Muscle of leg (tissue), 11 donors: Measurements from ENCODE around the gene GFOD1. TPM values are rescaled to one million over a fixed set of nuclear protein-coding genes. Genes with fewer than 3 reads are reported as not detected.

Source experiments
- DNase-seq: peaks from one replicate; pipeline ENCODE4 v3.0.0; 2013
- H3K27ac ChIP-seq: one replicate; pipeline ENCODE4 v1.5.1; 2013; ENCODE audit warnings: mild to moderate bottlenecking, low read length, control low read depth
- H3K27me3 ChIP-seq: one replicate; pipeline ENCODE4 v1.6.1; 2013; ENCODE audit warnings: low read length; ENCODE audit not compliant: control insufficient read depth, insufficient read depth
- H3K36me3 ChIP-seq: one replicate; pipeline ENCODE4 v1.6.1; 2013; ENCODE audit warnings: low read length; ENCODE audit not compliant: control insufficient read depth, insufficient read depth
- H3K4me1 ChIP-seq: one replicate; pipeline ENCODE4 v1.6.1; 2013; ENCODE audit warnings: low read length; ENCODE audit not compliant: control insufficient read depth, insufficient read depth
- H3K4me3 ChIP-seq: one replicate; pipeline ENCODE4 v1.5.1; 2013; ENCODE audit warnings: low read length, control low read depth
- H3K9me3 ChIP-seq: replicated peaks from 2 replicates; pipeline ENCODE4 v1.6.1; 2013; ENCODE audit warnings: low read depth, low read length; ENCODE audit not compliant: control insufficient read depth
- WGBS: methylation state at CpG from one replicate; pipeline ENCODE4 v1.1.5; 2013; ENCODE audit warnings: missing lambda C conversion rate; ENCODE audit not compliant: insufficient coverage; 5-methylcytosine and 5-hydroxymethylcytosine counted together
- polyA plus RNA-seq, 8 donors: library from polyadenylated mRNA; unstranded; fragments of 120-200 nt; gene quantifications; one replicate each; pipeline versions ENCODE4 v1.2.1 to v1.2.3, GENCODE V29; 2013; ENCODE audit warnings: inconsistent platforms in 1 of 8, low replicate concordance in 1 of 8; ENCODE audit not compliant: insufficient read length in 8 of 8, insufficient read depth in 1 of 8
- total RNA-seq: library from RNA; stranded (reverse); fragments of 120-200 nt; gene quantifications from one replicate; pipeline ENCODE4 v1.2.4, GENCODE V29; 2013

GFOD1 gene
- total and polyA plus RNA-seq, 9 donors, result 2.1 to 4.1 (median 2.6) TPM

GRCh38 chr6:13526727-13527670 lies 39.6 kb upstream of the GFOD1 start:
- Histone ChIP-seq H3K4me1 (peaks cover 10% of the 10 kb centered on the region), H3K27me3 (no peaks in the 10 kb centered on the region), H3K4me3 (no peak overlapping the region), H3K9me3 (no peaks in the 10 kb centered on the region), H3K36me3 (no peaks in the 10 kb centered on the region), H3K27ac (peak overlapping the region; percentile 22)
- 67% methylated on average over 7 of the region's 17 CpGs for WGBS
- peak; percentile 64 for DNase-seq

- H3K27me3 ChIP-seq, result no peaks in the 10 kb centered on the region
- DNase-seq, result no peak
- no peaks in the 10 kb centered on the region for H3K9me3 ChIP-seq
- no peaks in the 10 kb centered on the region for H3K36me3 ChIP-seq
- no peak overlapping the region for H3K4me3 ChIP-seq
- WGBS, result no CpG with 5 or more reads among the region's 1 CpG
- H3K4me1 ChIP-seq, result peaks cover 10% of the 10 kb centered on the region
- H3K27ac ChIP-seq, result no peak overlapping the region
Observed at GRCh38 chr6:13526357-13526726, 38.9 kb upstream of the GFOD1 start.

DNA sequence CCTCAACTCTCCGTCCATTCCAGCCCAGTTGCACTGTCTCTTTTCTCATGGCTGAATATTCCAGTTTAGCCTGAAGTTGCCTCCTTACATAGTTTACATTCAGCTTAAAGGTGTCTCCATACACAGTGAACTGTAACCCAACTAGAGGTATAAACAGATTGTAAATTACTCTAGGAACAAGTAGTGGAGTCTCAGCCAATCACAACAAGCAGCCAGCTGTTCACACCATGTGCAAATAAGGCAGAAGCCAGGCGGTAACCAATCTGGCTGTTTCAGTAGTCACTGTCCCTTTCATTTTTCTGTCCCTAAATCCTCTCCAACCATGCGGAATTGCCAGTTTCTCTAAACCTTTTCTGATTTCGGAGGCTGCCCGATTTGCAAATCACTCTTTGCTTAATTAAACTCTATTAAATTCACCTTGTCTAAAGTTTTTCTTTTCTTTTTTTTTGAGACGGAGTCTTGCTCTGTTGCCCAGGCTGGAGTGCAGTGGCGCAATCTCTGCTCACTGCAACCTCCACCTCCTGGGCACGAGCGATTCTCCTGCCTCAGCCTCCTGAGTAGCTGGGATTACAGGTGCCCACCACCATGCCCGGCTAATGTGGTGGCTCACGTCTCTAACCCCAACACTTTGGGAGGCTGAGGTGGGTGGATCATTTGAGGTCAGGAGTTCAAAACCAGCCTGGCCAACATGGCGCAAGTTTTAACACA lies 37.6 kb upstream of the GFOD1 start:
- Histone ChIP-seq H3K36me3 (no peaks in the 10 kb centered on the region), H3K9me3 (no peaks in the 10 kb centered on the region), H3K4me3 (no peak overlapping the region), H3K27me3 (no peaks in the 10 kb centered on the region), H3K4me1 (peaks cover 10% of the 10 kb centered on the region), H3K27ac (no peak overlapping the region)
- 95% methylated on average over 10 of the region's 12 CpGs for WGBS
- DNase-seq, result no peak

- H3K4me3 ChIP-seq, result no peak overlapping the region
- no peaks in the 10 kb centered on the region for H3K27me3 ChIP-seq
- peak; percentile 14 for DNase-seq
- H3K4me1 ChIP-seq, result peaks cover 10% of the 10 kb centered on the region
- H3K36me3 ChIP-seq, result no peaks in the 10 kb centered on the region
- 68% methylated on average over 8 of the region's 11 CpGs for WGBS
- H3K9me3 ChIP-seq, result no peaks in the 10 kb centered on the region
- H3K27ac ChIP-seq, result no peak overlapping the region
Observed at GRCh38 chr6:13523826-13524622, 36.6 kb upstream of the GFOD1 start.

GRCh38 chr6:13522656-13523055 lies 35.3 kb upstream of the GFOD1 start:
- H3K27me3 ChIP-seq, result no peaks in the 10 kb centered on the region
- no peak for DNase-seq
- WGBS, result no CpG with 5 or more reads among the region's 4 CpGs
- no peak overlapping the region for H3K27ac ChIP-seq
- peaks cover 10% of the 10 kb centered on the region for H3K4me1 ChIP-seq
- H3K36me3 ChIP-seq, result no peaks in the 10 kb centered on the region
- H3K9me3 ChIP-seq, result no peaks in the 10 kb centered on the region
- H3K4me3 ChIP-seq, result no peak overlapping the region

DNA sequence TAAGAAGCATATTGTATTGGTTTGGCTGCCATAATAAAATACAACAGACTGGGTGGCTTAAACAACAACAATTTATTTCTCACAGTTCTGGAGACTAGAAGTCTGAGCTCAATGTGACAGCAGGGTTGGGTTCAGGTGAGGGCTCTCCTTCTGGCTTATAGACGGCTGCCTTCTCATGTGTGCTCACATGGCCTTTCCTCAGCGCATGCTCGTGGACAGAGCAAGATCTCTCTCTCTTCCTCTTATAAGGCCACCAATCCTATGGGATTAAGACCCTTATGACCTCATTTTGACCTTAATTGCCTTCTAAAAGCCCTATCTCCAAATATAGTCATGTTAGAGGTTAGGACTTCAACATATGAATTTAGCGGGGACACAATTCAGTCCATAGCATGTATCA lies 32.4 kb upstream of the GFOD1 start:
- WGBS, result 67% methylated on average over 1 of the region's 4 CpGs
- DNase-seq, result no peak
- H3K9me3 ChIP-seq, result no peaks in the 10 kb centered on the region
- H3K27ac ChIP-seq, result no peak overlapping the region
- peaks cover 3% of the 10 kb centered on the region for H3K4me1 ChIP-seq
- no peak overlapping the region for H3K4me3 ChIP-seq
- H3K36me3 ChIP-seq, result no peaks in the 10 kb centered on the region
- H3K27me3 ChIP-seq, result no peaks in the 10 kb centered on the region

DNA sequence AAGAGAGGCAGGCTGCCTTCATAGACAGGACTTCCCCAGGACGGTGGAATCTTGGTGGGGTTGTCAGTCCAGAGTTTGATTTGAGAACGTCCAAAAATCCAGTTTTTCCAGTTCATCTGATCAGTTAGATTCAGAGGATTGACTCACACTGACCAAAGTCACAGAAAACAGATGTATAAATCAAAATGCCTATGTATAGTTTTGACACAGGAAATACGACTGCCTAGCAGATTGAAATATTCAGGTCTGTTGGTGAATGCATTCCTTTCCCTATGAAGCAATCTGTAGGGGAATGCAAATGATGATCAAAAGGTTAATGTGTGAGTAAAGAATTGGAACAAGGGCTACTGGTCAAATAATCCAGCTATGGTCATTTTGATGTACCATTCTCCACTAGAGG lies 29.7 kb upstream of the GFOD1 start:
- H3K9me3 ChIP-seq, result no peaks in the 10 kb centered on the region
- no peak for DNase-seq
- H3K4me3 ChIP-seq, result no peak overlapping the region
- WGBS, result no CpG with 5 or more reads among the region's 3 CpGs
- H3K4me1 ChIP-seq, result peaks cover under 1% of the 10 kb centered on the region
- no peaks in the 10 kb centered on the region for H3K36me3 ChIP-seq
- H3K27me3 ChIP-seq, result no peaks in the 10 kb centered on the region
- no peak overlapping the region for H3K27ac ChIP-seq

DNA sequence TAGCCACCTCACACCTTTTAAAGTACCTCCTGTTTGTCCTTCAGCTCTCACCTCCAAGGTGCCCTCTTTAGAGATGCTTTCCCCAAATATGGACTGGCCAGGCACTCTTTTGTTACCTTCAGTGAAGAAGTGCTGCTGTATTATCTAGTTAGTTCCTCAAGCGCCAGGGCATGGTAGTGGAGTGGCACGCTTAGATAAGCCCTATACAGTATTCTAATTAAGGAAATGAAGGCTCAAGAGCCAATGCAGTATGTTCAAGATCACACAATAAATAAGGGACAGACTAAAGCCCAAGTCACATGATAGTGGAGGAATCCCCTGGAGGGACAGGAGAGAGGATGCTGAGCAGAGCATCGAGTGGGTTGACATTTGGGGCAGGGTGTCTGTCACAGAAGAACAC lies 28.5 kb upstream of the GFOD1 start:
- Histone ChIP-seq H3K36me3 (no peaks in the 10 kb centered on the region), H3K9me3 (no peaks in the 10 kb centered on the region), H3K27ac (no peak overlapping the region), H3K27me3 (no peaks in the 10 kb centered on the region), H3K4me1 (peaks cover 7% of the 10 kb centered on the region), H3K4me3 (no peak overlapping the region)
- 92% methylated on average over 2 of the region's 3 CpGs for WGBS
- no peak for DNase-seq

- Histone ChIP-seq H3K27ac (no peak overlapping the region), H3K9me3 (no peaks in the 10 kb centered on the region), H3K4me3 (no peak overlapping the region), H3K36me3 (no peaks in the 10 kb centered on the region), H3K4me1 (peaks cover 9% of the 10 kb centered on the region), H3K27me3 (no peaks in the 10 kb centered on the region)
- no peak for DNase-seq
- WGBS, result 96% methylated on average over 4 of the region's 16 CpGs
Observed at GRCh38 chr6:13513626-13514502, 26.5 kb upstream of the GFOD1 start.
